Inflammatory macrophage treated with lipopolysaccharide for 1 hour (primary cell): ENCODE data around the gene ADAMTS12.
A peak's percentile ranks its signal among the peaks of the same experiment; 100 is the strongest.

Source experiments
- DNase-seq, 2 donors: peaks; one replicate each; pipeline ENCODE4 v3.0.0-alpha.2; 2020 to 2022

The ADAMTS12 gene

DNA sequence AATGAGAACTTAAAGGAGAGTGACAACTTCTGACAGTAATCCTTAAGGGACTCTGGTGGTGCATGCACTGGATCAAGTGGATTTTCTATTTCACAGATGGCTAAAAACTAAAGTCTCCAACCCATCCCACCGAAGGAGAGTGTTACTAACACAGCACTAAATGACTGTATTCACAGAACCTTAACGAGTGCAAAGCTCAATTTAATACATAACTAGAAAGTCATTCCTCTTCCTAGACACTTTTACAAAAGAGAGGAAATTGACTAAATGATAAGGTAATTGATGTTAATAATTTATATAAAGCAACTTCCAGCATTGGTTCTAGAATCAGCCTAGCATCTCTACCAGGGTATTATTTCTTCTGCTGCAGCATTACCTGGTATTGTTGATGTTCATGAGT lies 189.8 kb downstream of the ADAMTS12 start:
- DNase-seq, result no peak

DNA sequence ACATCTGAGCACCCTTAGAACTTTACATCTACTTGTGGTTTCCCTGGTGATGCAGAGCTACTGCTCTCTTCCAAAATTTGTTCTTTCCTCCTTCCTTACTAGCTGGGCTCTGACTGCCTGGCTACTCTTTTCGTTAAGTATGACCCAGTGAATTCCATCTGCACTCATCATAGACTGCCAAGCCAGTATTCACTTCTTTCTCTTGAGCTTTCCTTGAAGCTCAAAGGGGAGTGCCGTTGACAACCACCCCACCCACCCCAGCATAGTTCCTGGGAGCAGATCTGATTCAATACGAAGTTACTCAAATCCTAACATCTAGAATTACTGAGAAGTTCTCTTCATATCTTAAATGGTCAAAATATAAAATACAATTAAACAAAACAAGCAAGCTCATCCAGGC lies 190.5 kb downstream of the ADAMTS12 start:
- no peak for DNase-seq

DNA sequence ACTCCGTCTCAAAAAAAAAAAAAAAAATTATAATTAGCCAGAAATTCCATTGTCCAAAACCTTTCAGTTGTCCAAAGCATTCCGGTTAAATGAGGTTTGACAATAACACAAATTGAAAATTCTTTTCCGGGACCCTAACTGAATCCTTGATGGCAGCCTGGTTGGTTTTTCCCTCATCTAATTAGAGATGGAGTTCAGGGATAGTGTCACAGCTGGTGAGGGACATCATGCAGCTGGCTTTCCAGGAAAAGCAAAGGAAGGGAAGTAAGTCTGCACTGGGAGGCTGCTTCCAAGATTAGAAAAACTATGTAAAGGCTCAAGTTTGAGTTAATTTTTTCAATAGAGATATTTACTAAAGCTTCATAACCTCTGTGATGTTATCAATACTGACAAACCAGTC lies 195.4 kb downstream of the ADAMTS12 start:
- DNase-seq, result no peak

DNA sequence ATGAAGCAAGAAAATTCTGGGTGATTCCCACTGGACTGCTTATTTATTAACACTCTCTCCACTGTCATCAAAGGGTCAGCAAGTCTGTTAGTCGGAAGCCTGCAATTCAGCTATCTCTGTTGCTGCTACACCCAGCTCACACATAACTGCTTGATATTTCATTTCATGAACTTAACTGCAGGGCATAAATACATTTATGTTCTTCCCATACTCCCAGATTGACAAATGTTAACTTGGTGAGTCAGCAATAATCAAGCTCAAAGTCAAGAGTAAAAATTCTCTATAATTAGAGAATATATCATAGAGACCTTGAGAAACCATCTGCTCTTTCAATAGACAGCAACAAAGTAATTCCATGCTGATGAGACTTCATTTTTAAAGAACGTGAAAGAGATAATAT lies 198.8 kb downstream of the ADAMTS12 start:
- no peak for DNase-seq

DNA sequence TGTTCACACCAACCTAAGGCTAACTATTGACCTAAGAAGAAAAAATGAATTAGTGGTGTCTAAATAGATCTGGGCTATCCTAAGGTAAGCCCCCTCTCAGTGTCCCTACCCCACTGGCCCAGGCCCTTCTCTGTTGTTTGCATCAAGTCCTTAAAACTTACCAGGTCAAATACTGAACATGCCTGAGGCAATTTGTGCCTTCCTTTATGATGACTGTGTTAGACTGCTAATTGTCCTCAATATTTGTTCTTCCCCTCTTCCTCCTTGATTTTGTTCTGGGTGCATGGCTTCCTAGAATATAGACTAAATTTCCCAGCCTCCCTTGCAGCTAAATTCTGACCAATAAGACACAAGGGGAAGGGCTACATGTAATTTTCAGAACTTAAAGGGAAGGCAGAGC lies 199.9 kb downstream of the ADAMTS12 start:
- DNase-seq, result no peak

DNA sequence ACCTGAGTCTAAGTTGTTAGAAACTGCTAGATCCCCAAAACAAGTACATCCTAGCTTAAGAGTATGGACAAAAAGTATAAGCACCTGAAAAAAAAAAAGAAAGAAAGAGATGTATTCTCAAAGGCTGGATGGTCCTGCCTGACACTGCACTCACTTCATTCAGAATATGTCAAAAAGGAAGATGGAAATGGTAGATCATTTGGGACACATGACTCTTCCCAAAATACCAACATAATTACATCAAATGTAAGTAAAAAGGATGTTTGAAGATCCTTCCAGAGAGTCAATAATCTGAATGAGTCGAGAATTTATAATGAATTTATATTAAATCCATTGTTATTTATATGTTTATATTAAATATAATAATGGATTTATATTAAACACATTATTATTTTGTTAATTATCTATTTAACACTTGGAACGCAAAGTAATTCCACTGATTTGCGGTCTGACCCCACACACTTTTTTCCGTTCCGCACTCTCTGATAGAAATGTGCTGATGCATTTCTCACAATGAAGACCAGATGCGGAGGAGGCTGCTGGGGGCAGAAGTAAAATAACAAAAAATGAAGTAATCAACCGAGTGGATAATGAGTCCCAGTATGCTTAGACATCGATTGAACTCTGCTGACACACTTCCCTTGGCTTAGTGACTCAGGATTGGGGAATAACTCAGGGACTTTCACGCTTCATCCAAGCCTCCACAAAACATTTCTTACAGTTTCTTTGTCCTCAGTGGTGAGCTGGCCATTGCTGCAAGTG lies 201.2 kb downstream of the ADAMTS12 start:
- DNase-seq, result no peak

DNA sequence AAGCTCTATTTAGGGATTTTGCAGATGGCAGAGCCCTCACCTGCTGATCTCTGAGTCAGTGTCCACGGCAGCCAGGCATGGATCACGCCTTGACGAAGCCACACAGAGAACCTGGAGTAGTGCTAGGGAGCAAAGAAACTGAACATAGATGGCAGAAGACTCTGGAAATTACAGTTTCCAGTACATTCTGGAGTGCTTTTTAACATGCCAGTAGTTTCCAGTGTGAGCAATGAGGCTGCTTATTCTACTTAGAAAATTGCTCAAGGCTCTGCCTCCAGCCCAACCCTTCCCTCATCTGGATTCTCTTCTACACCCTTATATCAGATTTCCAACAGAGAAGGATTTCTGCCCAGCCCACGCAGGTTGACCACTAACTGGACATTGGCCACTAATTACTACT lies 203.3 kb downstream of the ADAMTS12 start:
- no peak for DNase-seq

DNA sequence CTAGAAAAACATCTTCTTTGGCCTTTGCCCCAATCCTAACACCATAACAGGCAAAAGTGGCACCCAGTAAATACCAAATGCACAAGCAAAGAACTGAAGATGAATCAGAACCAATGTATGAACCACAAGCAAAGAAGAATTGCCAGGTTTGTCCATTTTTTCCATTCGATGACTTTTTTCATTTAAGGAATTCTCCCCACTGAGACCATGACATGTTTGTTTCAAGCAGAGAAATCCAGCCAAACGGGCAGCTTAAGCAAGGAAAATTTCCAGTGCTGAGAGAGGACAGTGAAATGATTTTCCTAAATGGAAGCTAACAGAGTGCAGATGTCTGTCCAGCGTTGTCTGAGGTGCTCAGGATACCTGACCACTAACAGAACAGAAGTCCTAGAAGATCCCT lies 203.7 kb downstream of the ADAMTS12 start:
- DNase-seq, result no peak

DNA sequence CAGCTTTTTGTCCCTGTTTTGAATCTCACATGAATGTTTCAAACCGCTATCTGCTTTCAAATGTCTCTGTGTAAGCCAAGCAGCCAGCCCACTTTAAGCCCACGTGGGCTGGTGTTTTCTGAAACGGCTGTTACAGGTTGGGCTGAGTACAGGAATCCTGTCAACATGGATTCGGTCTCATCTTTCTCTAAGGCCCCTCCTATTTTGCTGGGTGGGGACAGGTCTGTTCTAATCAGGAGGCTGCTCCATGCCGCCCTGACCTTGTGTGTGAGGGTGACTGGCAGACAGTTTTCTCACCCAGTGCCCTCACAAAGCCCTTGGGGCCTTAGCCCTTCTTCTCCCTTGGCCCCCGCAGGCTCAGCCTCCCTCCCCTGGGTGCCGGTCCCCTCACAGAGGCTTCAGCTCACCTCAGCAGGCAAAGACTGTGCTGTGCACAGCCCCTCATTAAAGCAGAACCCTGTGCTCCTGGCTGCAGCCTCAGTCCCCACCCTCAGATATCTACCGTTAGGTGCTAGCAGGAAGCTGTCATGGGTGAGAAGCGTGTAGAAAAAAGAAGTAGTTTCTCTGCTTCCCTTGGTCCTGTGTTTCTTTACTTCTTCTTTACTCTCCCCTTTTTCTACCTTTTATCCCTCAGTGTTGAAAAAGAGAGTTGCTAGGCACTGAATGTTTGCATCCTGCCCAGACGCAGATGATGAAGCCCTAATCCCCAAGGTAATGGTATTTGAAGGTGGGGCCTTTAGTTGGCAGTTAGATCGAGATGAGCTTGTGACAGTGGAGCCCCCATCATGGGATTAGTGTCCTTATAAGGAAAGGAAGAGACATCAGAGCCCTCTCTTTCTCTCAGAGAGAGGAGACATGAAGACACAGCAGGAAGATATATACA lies 205.7 kb downstream of the ADAMTS12 start:
- DNase-seq, result no peak

DNA sequence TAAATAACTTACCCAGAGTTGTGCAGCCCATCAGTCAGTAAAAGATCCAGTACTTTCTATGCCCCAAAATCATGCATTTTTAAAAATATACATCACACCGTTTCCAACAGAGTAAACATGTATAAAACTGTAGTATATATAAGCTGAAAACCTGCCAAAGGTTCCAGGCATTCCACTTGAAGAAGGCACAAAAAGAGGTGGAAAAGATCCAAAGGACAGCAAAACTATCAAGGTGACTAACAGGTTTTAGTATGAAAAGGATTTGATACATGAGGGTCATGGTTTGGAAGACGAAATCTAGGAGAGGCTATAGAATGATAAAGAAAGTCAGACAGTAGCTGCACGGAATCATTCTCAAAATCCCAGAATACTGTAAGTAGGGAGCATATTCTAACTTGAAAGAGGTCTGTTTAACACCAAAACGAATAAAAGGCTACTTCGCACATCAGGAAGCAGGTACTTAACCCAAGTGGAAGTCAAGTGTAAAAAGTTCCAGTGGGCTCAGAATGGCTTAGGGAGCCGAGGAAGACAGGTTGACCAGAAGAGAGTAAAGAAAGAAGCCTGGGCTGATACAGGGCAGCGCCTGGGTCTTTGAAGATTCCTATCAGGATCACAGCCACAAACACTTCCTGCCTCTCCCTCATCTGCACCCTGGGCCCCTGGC lies 207.2 kb downstream of the ADAMTS12 start:
- no peak for DNase-seq

DNA sequence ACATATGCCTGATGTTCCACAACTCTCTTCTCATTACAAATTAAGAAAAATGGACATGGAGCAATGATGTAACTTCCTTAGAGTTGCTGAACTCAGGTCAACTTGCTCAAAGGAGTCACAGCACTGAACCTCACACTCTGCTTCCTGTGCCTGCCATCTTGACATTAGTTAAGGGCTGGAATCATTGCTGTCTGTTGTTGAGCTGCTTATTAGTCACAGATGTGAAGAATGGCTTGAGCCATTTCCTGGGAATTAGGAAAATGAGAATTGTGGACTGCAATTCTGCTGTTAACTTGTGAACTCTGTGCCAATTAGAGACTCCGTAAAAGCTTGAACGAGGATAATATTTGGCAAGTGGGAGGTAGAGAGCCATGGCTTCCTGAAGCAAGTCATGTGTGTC lies 212.0 kb downstream of the ADAMTS12 start:
- no peak for DNase-seq

DNA sequence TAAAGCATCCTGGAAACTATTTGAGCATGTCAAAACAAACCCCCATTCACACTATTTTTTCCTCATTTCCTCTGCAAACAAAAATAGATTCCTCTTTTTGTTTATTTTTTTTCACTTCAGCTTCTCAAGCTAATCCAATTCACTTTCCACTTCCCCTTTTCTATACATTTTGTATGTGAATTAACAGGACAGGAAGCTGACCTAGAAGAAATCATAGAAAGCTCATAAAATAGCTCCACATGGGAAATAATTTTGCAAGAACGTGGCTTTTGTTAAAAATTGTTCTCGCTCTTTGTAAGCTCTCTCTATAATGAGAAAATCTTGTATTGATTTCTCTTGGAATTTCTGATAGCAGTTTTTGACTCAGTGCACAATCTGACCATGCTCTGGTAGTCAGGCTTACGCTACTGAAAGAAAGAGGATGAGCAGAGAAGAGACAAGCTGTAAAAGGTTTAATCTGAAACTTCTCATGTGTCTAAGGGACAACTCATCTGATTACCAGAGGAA lies 215.8 kb downstream of the ADAMTS12 start:
- DNase-seq, result peak in 1 of 2 donors; percentile 6

DNA sequence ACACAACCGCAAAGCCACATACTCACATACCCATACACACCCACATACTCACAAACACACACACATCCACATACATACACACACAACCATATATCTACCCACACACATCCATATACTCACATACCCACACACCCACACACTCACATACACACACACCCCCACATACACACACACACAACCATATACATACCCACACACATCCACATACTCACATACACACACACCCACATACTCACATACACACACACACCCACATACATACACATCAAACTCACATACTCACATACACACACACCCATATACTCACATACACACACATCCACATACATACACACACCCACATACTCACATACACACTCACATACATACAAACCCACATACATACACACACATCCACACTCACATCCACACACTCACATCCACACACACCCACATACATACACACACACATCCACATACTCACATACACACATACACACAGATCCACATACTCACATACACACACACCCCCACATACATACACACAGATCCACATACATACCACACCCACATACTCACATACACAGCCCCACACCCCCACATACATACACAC lies 220.0 kb downstream of the ADAMTS12 start:
- DNase-seq, result no peak

DNA sequence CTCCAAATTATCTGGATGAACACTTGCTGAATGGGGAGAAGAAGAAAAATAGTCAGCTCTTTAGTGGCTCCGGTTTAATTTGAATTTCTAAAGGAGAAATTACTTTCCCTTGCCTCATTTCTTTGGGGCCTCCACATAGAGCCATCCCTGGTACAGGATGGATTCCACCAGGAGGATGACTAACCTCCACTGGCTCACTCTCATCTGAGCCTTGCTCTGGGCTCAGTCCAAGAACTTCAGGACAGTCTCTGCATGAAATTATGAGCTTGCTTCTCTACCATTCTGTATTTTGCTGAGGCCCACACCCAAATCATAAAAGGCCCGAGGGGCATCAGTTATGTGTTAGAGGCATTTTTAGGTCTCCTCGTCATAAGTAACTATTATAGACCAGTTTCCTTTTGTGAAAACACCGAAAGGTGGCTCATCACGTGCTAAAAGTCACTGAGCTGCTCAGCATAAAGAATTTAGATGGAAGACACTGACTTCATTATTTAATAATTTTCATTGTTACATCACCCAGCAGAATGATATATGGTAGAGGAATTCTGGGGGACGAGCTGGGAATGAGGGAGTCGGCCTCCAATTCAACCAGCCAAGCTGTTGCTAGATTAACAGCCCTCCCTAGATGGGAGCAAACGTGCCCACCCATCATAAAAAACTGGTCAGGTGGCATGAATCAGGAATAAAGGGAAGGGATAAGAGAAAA lies 228.9 kb downstream of the ADAMTS12 start:
- DNase-seq, result no peak

DNA sequence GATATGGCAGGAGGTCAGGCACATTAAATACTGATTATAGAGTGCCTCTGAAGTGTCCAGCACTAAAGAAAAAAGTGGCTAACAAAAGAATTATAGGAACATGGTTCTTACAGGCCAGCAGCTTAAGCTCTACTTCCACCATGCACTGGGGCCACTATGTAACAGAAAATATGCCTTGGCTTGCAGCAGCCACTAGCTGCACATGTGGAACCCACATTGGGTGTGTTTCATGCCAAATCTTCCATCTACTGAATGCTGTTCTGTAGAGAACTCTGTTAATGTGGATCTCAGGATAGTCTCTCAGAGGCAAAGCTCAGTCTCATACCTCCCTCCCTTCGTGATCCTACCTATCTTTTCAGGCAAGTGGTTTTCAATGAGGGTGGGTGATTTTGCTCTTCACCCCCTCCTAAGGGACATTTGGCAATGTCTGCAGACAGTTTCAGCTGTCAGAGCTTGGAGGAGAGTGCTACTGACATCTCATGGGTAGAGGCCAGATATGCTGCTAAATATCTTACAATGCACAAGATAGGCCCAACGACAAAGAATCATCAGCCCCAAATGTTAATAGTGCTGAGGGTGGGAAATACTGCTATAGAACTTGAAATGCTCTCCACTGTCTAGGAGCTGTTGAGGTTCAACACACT lies 232.1 kb downstream of the ADAMTS12 start:
- no peak for DNase-seq

DNA sequence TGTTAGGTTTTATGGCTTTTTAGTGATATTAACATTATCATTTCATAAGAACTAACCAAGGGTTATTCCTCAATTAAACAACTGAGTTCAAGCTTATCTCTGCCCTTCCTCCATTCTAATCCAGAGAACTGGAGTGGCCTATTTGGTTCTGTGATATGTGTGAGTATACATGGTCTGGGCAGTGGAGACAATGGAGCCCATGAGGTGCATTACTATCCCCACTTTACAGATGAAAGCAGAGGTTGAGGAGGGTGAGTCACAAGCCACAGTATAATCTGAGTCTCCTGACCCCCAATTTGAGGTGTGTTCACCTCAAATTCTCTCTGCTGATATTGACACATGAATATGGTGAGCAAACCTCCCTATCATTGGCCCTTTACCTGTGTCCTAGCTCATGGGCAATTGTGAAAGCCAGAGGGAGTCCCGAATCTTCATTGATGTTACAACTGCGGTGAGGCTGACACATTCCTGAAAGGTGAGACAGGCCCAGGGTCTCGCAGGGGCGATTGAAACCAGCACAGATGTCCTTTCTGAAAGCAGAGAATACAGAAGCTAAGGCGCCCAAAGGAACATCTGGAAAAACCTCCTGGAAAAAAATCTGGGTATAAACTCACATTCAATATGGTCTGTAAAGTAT lies 233.9 kb downstream of the ADAMTS12 start:
- DNase-seq, result no peak

DNA sequence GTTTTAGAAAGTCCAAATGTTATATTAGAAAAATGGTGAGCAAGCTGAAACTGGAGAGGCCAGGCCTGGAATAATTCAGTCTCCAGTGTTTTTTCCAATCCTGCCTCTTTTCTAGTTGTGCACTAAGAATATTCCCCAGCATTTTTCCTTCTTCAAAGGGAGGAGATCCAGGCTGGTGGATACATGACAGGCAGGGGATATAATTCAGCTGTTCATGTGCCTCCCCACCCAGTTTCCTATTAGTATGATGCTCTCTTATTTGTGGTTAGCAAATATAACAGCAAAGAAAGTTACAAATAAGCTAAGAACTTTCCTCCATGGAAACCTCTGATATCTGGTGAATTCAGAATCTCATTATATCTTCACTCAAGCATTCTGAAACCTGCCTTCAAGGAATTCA lies 234.6 kb downstream of the ADAMTS12 start:
- no peak for DNase-seq

DNA sequence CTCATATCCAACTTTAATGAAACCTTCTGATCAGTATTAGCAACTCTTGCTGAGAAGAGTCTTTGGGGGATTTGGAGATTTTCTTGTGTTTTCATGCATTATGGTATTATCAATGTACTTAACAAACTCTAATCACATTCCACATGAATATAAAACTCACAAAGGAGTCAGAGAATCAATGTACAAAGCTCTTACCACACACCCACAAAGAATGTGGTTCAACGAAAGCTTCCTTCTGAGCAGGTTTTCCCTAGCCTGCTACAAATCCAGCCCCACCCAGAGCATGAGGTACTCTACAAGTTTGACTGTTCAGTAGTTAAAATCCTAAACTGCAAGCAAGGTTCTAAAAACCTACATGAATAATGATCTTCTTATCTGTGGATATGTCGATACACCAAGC lies 240.9 kb downstream of the ADAMTS12 start:
- DNase-seq, result no peak

DNA sequence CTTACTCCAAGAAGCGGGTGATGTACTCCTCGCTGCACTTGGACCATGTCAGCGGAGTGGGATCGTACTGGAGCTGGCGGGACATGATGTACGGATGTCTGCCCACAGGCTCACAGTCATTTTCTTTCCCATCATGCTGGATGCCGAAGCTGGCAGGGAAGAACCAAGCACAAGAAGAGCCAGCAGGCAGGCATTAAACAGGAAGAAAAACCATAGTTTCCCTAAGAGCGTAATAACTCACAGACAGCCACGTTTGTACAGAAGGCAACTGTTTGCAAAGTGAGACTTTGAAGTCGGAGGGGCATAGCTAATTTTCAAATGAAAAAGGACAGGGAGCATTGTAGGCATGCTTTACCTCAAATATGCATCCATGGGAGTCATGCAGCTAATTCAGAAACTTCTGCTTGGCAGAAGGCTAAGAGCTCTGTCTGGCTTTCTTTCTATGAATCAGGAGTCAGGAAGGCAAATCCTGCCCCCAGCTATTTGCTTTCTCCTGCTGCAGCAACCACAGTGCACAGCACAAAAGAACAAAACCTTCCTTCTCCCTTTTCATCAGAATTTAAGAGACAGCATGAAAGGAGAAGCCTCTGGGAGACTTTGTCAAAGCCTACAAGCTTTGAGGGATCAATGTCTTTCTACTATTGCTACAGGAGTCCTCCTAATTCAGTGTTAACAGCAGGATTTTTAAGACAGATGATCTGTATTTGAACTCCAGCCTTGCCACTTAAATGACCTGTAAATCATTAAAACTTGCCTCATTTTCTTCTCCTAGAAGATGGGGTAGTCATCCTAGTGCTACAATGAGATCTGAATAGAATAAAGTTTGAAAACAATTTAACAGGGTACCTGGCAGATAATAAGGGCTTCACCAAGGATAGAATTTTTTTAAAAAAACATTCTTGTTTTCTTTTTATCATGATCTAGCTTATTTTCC lies 242.0 kb downstream of the ADAMTS12 start:
- DNase-seq, result no peak
